Measurements from ENCODE around the gene RAPH1.
"Not testable (repeated sequence)": the region's sequence is repeated elsewhere in the genome, so short reads cannot be mapped to it uniquely, and the experiment has no call there.

Gene RAPH1

GRCh38 chr2:203535784-203536585, 884 bp upstream of the RAPH1 start:
- no peak for DNase-seq (ENCODE audit: low spot score)
- POLR2A ChIA-PET (ENCODE audit: low non-redundant PET), result no interaction called here
- TF ChIP-seq CTCF (conservative IDR thresholded peaks at IDR 0.05; ENCODE audit: low read depth), result no peak
- CTCF ChIA-PET, result interaction anchor here (0.6 kb wide), 1 partner anchor 200 kb away, joined by 3 read pairs; no protein-coding TSS in a partner anchor
- peak overlapping the region; percentile 96 for H3K27ac ChIP-seq

GRCh38 chr2:203534621-203535077, 452 bp downstream of the RAPH1 start:
- H3K27ac ChIP-seq, result peak overlapping the region; percentile 96

GRCh38 chr2:203533676-203534591, 1.2 kb downstream of the RAPH1 start:
- ChIA-PET POLR2A (ENCODE audit: low non-redundant PET) (interaction anchor here (0.7 kb wide), 1 partner anchor 20 kb away, joined by 3 read pairs; no protein-coding TSS in a partner anchor), CTCF (interaction anchor here (0.7 to 1.2 kb wide), 2 partner anchors 35 to 117 kb away, joined by 3 to 4 read pairs; no protein-coding TSS in a partner anchor)
- peak; percentile 69 for DNase-seq (ENCODE audit: low spot score)
- TF ChIP-seq CTCF (conservative IDR thresholded peaks at IDR 0.05; ENCODE audit: low read depth), result no peak
- H3K27ac ChIP-seq, result peak overlapping the region; percentile 96

More at GRCh38 chr2:203534621-203535077, 452 bp downstream of the RAPH1 start:
- TF ChIP-seq CTCF (conservative IDR thresholded peaks at IDR 0.05; ENCODE audit: low read depth), result no peak
- DNase-seq (ENCODE audit: low spot score), result no peak
- ChIA-PET CTCF (interaction anchor here (1.2 kb wide), 1 partner anchor 116 kb away, joined by 4 read pairs; no protein-coding TSS in a partner anchor), POLR2A (ENCODE audit: low non-redundant PET) (interaction anchor here (0.6 kb wide), 1 partner anchor 27 kb away, joined by 3 read pairs; no protein-coding TSS in a partner anchor)

GRCh38 chr2:203532957-203533658, 2.0 kb downstream of the RAPH1 start:
- POLR2A ChIA-PET (ENCODE audit: low non-redundant PET), result no interaction called here
- no peak for TF ChIP-seq CTCF (conservative IDR thresholded peaks at IDR 0.05; ENCODE audit: low read depth)
- DNase-seq (ENCODE audit: low spot score), result peak; percentile 22
- H3K27ac ChIP-seq, result no peak overlapping the region
- CTCF ChIA-PET, result interaction anchor here (1.2 kb wide), 1 partner anchor 118 kb away, joined by 4 read pairs; no protein-coding TSS in a partner anchor

- POLR2A ChIA-PET (ENCODE audit: low non-redundant PET), result no interaction called here
- no peak for DNase-seq (ENCODE audit: low spot score)
- no peak for TF ChIP-seq CTCF (conservative IDR thresholded peaks at IDR 0.05; ENCODE audit: low read depth)
- CTCF ChIA-PET, result no interaction called here
- H3K27ac ChIP-seq, result no peak overlapping the region; the same call in 1 of the 2 replicates
These were observed 7.4 kb downstream of the RAPH1 start for GRCh38 chr2:203527719-203528118.

GRCh38 chr2:203513268-203513667, 21.8 kb downstream of the RAPH1 start:
- POLR2A ChIA-PET (ENCODE audit: low non-redundant PET), result interaction anchor here (0.6 kb wide), 1 partner anchor 21 kb away, joined by 3 read pairs; no protein-coding TSS in a partner anchor

More at GRCh38 chr2:203513268-203513667, 21.8 kb downstream of the RAPH1 start:
- CTCF ChIA-PET; DNase-seq (ENCODE audit: low spot score); H3K27ac ChIP-seq: not testable (repeated sequence)

All from RWPE1 (cell line).